HG03575 (cell line): ENCODE results near the gene IRX5.

Source experiments
- ATAC-seq: cut with Tn5 transposase; IDR thresholded peaks from one replicate; pipeline ENCODE4 v1.9.1; 2021; ENCODE audit not compliant: unreplicated experiment, insufficient number of reproducible peaks, low FRiP score; ENCODE audit errors: extremely low read depth

Gene IRX5

GRCh38 chr16:54929090-54930004, 1.3 kb upstream of the IRX5 start:
- ATAC-seq: peak; percentile 72

- no peak for ATAC-seq
Measured at GRCh38 chr16:54930869-54931119, 129 bp downstream of the IRX5 start.

GRCh38 chr16:54931120-54932014, 702 bp downstream of the IRX5 start:
- ATAC-seq: no peak

DNA sequence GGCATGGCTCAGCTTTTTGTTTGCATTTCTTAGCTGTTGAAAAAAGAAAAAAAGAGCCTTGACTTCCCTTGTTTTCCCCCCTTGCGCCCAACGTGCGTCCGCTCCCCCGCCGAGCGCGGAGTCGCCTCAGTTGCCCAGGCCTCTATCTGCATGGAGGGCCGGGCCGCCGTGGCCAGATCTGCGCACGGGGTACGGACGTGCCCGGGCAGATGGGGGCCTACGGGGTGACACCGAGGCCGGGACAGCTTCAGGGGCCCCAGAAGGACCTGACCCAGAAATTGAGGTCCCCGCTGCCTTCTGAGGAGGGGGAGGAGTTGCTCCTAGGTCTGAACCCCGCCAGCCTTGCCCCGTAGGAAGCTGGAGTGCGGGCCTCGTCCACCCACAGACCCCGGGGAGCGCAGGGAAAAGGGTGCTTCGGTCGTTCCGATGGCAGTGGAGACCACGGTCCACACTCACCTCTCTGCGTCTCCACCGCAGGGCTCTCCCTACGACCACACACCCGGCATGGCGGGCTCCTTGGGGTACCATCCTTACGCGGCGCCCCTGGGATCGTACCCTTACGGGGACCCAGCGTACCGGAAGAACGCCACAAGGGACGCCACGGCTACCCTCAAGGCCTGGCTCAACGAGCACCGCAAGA, 1.5 kb downstream of the IRX5 start:
- ATAC-seq: no peak

GRCh38 chr16:54932737-54933254, 2.1 kb downstream of the IRX5 start:
- ATAC-seq: no peak

DNA sequence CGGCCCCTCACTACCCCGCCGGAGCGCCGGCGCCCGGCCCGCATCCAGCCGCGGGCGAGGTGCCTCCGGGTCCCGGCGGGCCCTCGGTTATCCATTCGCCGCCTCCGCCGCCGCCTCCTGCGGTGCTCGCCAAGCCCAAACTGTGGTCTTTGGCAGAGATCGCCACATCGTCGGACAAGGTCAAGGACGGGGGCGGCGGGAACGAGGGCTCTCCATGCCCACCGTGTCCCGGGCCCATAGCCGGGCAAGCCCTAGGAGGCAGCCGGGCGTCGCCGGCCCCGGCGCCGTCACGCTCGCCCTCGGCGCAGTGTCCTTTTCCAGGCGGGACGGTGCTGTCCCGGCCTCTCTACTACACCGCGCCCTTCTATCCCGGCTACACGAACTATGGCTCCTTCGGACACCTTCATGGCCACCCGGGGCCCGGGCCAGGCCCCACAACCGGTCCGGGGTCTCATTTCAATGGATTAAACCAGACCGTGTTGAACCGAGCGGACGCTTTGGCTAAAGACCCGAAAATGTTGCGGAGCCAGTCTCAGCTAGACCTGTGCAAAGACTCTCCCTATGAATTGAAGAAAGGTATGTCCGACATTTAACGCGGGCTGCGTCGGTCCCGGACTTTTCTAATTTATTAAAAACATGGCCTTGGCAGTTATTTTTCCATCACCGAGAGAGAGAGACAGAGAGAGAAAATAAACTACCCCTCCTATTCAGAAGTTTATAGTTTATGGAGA, 2.8 kb downstream of the IRX5 start:
- no peak for ATAC-seq

DNA sequence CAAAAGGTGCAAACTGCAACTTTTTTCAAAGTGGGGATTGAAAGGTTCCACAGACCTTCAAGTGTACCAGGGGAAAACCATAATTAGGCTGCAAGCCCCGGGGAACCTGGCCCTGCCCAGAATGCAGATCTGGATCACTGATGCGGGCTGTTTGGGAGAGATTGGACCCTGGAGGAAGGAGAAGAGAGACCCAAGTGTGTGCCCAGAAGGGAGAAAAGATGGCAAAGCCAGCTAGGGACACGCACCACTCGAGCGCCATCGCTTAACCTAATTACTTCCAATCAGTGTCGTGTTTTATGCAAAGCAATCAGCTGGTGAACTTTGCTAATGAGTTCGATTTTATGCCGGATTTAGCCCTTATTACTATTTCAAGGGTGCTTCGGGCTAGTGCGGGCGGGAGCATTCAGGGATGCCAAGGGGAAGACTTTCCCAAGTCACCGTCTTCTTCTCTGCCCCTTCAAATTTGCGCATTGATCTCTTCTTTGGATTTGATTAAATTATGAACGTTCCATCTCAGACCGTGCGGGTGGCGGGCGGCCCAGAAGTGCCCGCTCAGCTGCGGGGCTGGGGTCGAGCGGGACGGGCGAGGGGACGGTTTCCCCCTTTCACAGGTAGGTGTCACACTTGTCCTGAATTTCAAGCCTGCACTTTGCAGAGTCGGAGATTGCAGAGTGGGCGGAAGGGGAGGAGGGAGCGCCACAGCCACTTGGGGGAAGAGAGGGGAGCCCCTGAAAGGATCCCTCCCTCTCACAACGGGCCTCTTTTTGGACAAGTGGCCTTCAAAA, 4.0 kb downstream of the IRX5 start:
- no peak for ATAC-seq

- ATAC-seq: no peak
Measured at GRCh38 chr16:54935266-54935968, 4.8 kb downstream of the IRX5 start.

DNA sequence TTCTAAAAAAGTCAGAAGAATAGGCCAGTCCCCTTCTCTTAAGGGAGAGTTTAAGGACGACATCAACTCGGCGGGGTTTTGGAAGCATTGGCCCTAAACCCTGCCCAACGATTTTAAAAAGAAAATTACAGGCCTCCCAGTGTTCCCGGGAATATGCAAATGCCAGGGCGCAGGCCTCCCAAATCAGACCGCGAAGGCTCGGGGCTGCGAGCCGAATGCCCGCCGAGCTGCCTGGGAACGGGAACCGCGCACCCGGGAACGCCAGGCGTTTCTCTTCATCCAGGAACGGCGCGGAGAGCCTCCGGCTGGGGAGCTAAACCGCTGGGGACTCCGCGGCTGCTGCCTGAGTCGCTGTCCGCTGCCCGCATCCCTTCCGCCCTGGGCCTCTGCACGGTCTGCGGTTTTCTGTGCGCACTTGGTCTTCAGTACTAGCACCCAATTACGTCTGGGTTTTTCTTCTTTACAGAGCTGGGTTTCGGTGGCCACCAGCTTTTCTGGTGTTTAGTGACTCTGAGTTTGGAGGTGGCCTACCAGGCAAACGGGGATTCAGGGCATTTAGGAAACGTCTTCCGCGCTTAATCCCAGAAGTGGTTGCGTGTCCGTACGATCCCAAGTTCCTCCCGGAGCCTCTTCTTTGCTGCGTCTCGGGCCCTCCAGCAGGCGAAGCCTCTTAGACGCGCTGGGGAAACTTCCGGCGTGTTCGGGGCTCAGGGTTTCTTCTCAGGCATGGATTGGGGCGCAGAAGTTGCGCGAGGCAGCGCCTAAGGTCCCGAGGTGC, 5.7 kb downstream of the IRX5 start:
- no peak for ATAC-seq

DNA sequence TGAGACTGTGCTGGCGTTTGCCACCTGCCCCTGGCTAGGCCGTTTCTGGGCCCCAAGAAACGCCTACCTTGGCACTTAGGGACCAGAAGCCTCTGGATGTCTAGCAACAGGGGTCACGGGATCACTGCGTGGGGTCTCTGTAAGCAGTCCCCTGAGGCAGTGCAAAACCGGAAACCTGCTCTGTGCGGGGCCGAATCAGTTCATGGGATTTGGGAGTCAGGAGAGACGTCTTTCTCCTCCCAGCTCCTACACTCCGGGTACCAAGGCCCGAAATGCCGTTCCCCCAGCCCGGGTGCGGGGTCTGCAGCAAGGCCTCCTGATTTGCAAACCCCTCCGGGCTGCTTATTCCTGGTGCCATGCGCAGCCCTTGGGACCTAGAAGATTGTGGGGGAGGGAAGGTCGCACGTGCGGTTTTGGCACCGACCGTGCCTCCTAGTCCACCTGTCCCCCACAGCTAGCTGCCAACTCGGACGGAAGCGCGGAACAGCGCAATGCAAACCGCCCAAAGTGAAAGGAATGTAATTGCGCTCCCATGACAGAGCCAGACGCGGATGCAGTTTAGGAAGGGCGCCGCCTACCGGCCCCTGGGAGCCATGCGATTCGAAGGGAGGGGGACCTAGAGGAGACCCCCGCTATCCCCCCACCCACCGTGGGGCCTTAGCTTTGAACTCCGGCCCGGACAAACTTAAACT, 6.5 kb downstream of the IRX5 start:
- ATAC-seq: no peak

DNA sequence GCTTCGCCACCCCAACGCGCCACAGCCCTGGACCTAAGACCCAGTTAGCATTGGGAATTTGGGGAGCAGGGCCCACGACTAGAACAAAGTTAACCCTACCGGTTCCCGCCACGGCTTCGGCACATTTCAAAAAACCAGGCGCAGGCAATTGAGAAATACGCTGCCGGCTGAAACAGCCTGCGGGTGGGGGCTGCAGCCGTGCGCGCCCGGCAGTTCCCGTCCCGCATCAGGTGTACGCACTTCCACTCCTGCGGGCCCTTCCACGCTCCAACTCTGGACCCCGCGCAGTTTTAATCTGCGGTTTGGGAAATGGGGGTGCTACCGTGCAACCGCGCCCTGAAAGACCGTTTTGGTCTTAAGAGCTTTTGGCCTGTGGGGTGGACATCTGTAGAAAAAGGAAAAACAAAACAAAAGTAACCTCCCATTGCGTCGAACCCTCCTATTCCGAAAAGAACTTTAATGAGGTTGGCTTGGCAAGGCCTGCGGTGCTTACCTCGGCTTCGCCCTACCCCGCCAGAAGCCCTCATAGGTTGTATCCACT, 7.1 kb downstream of the IRX5 start:
- no peak for ATAC-seq

GRCh38 chr16:54938212-54939028, 7.8 kb downstream of the IRX5 start:
- ATAC-seq: no peak

GRCh38 chr16:54939029-54939346, 8.3 kb downstream of the IRX5 start:
- ATAC-seq: no peak

DNA sequence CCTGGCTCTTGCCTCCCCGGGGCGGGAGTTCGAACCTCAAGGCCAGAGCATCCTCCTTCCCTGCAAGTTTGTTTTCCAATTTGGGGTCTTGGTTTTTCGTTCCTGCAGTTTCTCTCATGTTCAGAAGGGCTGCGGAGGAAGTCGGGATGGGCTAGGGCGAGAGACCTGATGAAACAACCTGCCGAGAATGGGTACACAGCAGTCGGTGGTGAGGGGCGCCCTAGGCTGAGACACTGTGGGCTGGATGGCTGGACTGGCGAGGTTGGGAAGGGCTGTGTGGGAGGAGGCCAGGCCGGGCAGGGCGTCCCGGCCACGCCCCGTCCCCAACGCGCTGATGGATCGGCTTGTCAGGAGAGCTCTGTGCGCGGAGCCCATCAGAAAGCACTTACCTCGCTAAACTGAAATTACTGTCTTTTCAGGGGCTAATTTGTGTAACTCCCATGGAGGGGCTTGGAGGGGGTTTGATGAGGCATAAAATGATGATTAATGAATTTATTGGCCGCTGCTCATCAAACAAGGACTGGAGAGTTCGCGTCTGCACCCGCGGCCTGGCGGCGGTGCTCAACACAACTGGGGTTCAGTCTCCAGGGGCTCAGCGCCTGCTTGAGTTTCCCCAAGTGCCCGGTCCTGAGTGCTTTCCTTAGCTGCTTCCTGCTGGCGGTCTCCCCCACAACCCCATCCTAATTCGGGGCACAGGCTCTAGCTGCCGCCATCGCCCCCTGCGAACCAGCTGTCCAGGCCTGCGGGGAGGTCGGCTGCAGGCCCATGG, 9.0 kb downstream of the IRX5 start:
- no peak for ATAC-seq

GRCh38 chr16:54940279-54940604, 9.6 kb downstream of the IRX5 start:
- ATAC-seq: no peak
